ENCODE measurements around the gene TM9SF3. TPM values are rescaled to one million over a fixed set of nuclear protein-coding genes. Genes with fewer than 3 reads are reported as not detected.
A peak's percentile ranks its signal among the peaks of the same experiment; 100 is the strongest.

Gene TM9SF3
- total RNA-seq, 2 experiments from 2014 or later, result 82.8 to 85.4 TPM

DNA sequence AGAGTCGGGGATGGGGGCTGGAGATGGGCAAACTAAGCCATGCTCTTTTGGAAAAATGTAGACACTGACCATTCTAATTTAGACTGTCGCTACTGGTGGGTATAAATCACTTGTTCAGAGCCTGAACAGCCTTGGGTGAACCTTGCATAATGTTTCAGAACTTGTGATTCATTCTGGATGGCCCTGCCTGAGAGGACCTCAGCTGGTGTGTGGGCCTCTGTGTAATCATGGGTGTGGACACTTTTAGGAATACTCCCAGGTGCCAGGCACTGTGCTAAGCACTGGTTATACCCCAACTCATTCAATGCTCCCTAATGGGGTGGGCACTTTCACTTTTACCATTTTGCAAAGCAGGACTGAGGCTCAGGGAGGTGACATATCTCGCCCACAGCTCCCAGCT is 26.8 kb upstream of the TM9SF3 start:
- DNase-seq, result no peak
- Mint-ChIP-seq H3K36me3 (ENCODE audit: low read depth) (no peaks in the 10 kb centered on the region), H3K27ac (no peak overlapping the region), H3K4me1 (peaks cover 9% of the 10 kb centered on the region), H3K4me3 (no peak overlapping the region), H3K9me3 (no peaks in the 10 kb centered on the region), H3K27me3 (no peaks in the 10 kb centered on the region)
- CTCF ChIA-PET, result no interaction called here
- POLR2A ChIA-PET, result no interaction called here

GRCh38 chr10:96612055-96612830 is 25.4 kb upstream of the TM9SF3 start:
- ChIA-PET POLR2A (no interaction called here), CTCF (no interaction called here)
- no peaks in the 10 kb centered on the region for H3K36me3 Mint-ChIP-seq (ENCODE audit: low read depth)
- DNase-seq, result no peak
- no peaks in the 10 kb centered on the region for H3K9me3 Mint-ChIP-seq
- peaks cover 9% of the 10 kb centered on the region for H3K4me1 Mint-ChIP-seq
- H3K27ac Mint-ChIP-seq, result no peak overlapping the region
- no peak overlapping the region for H3K4me3 Mint-ChIP-seq
- H3K27me3 Mint-ChIP-seq, result peaks cover 2% of the 10 kb centered on the region

DNA sequence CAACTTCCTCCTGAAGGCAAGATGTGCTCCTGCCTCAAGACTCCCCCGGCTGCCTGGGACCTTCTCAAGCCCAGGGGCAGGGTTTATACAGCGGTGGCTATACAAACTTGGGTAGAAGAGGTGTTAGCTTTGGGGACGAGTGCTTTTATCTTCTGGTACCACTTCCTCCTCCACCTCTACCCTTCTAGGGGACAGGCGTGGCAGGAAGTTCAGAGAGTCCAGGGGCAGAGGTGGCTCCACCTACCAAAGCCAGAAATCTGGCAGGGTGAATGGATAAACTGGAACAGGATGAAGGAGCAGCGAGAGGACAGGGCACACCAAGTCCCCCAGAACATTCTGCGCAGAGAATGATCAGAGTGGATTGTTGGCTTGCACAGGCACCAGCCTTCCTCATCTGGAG is 24.0 kb upstream of the TM9SF3 start:
- Mint-ChIP-seq H3K4me3 (no peak overlapping the region), H3K9me3 (no peaks in the 10 kb centered on the region), H3K27me3 (peaks cover 2% of the 10 kb centered on the region), H3K27ac (no peak overlapping the region), H3K36me3 (ENCODE audit: low read depth) (no peaks in the 10 kb centered on the region), H3K4me1 (peaks cover 9% of the 10 kb centered on the region)
- DNase-seq, result peak; percentile 23
- POLR2A ChIA-PET, result no interaction called here
- CTCF ChIA-PET, result no interaction called here

GRCh38 chr10:96609510-96609909 is 22.7 kb upstream of the TM9SF3 start:
- Mint-ChIP-seq H3K9me3 (no peaks in the 10 kb centered on the region), H3K27ac (no peak overlapping the region), H3K4me1 (peaks cover 9% of the 10 kb centered on the region), H3K27me3 (peaks cover 2% of the 10 kb centered on the region), H3K36me3 (ENCODE audit: low read depth) (no peaks in the 10 kb centered on the region), H3K4me3 (no peak overlapping the region)
- ChIA-PET POLR2A (no interaction called here), CTCF (interaction anchor here (1.1 kb wide), 1 partner anchor 23 kb away, joined by 3 read pairs; no protein-coding TSS in a partner anchor)
- no peak for DNase-seq

DNA sequence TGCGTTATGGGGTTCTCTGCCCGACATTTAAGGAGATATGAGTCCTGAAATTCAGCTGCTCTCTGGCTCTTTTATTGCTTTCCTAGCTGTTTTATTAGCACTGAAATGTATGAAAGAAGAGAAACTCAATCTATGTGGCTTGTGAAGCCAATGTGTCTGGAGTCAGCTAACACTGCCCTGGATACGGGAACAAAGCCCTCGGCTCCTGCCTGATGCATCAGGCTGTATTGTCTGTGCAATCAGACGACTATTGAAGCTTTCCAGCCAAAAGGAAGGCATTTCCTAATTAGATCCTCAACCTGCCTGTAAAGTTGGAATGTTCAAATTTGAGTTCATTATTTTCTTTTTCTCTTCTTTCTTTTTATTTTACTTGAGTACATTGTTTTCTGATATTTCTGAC is 22.0 kb upstream of the TM9SF3 start:
- Mint-ChIP-seq H3K4me1 (peaks cover 9% of the 10 kb centered on the region), H3K36me3 (ENCODE audit: low read depth) (no peaks in the 10 kb centered on the region), H3K9me3 (no peaks in the 10 kb centered on the region), H3K27ac (no peak overlapping the region), H3K27me3 (peaks cover 2% of the 10 kb centered on the region), H3K4me3 (no peak overlapping the region)
- CTCF ChIA-PET, result interaction anchor here (1.2 kb wide), 1 partner anchor 34 kb away, joined by 3 read pairs; no protein-coding TSS in a partner anchor
- DNase-seq, result no peak
- POLR2A ChIA-PET, result no interaction called here

DNA sequence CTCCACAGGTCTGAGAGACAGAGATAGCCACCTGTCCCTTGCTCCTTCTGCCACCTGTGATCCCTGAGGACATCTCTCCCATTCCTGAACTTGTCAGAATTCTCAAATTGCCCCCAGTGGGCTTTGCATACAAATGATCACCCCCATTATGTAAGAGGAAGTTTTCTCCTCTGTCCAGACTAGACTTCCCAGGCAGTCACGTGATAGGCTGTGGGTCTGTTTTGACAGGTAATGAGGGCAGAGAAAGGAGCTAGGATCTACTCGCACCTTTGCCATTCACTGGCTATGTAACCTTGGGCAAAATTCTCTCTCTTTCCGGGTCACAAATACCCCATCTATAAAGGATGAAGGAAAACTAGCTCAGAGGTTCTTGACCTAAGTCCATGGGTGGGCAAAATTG is 21.4 kb upstream of the TM9SF3 start:
- Mint-ChIP-seq H3K27ac (no peak overlapping the region), H3K9me3 (no peaks in the 10 kb centered on the region), H3K4me3 (no peak overlapping the region), H3K27me3 (peaks cover 2% of the 10 kb centered on the region), H3K4me1 (peaks cover 9% of the 10 kb centered on the region), H3K36me3 (ENCODE audit: low read depth) (no peaks in the 10 kb centered on the region)
- CTCF ChIA-PET, result interaction anchor here (1.2 kb wide), 1 partner anchor 35 kb away, joined by 3 read pairs; no protein-coding TSS in a partner anchor
- DNase-seq, result no peak
- POLR2A ChIA-PET, result no interaction called here

- CTCF ChIA-PET, result no interaction called here
- no peak for DNase-seq
- H3K4me3 Mint-ChIP-seq, result no peak overlapping the region
Observed at GRCh38 chr10:96606946-96607345, 20.1 kb upstream of the TM9SF3 start.

GRCh38 chr10:96606216-96606615 is 19.4 kb upstream of the TM9SF3 start:
- Mint-ChIP-seq H3K9me3 (no peaks in the 10 kb centered on the region), H3K4me1 (peaks cover 9% of the 10 kb centered on the region), H3K27me3 (peaks cover 2% of the 10 kb centered on the region), H3K27ac (no peak overlapping the region), H3K36me3 (ENCODE audit: low read depth) (no peaks in the 10 kb centered on the region), H3K4me3 (no peak overlapping the region)
- ChIA-PET POLR2A (no interaction called here), CTCF (no interaction called here)
- DNase-seq, result no peak

More at GRCh38 chr10:96606946-96607345, 20.1 kb upstream of the TM9SF3 start:
- H3K27ac Mint-ChIP-seq, result no peak overlapping the region
- no peaks in the 10 kb centered on the region for H3K36me3 Mint-ChIP-seq (ENCODE audit: low read depth)
- POLR2A ChIA-PET, result no interaction called here
- no peaks in the 10 kb centered on the region for H3K9me3 Mint-ChIP-seq
- H3K4me1 Mint-ChIP-seq, result peaks cover 9% of the 10 kb centered on the region
- peaks cover 2% of the 10 kb centered on the region for H3K27me3 Mint-ChIP-seq

GRCh38 chr10:96600337-96600736 is 13.5 kb upstream of the TM9SF3 start:
- Mint-ChIP-seq H3K9me3 (peaks cover 2% of the 10 kb centered on the region), H3K27me3 (peaks cover under 1% of the 10 kb centered on the region), H3K36me3 (ENCODE audit: low read depth) (no peaks in the 10 kb centered on the region), H3K27ac (no peak overlapping the region), H3K4me3 (no peak overlapping the region), H3K4me1 (no peaks in the 10 kb centered on the region)
- no peak for DNase-seq
- ChIA-PET POLR2A (no interaction called here), CTCF (no interaction called here)

- Mint-ChIP-seq H3K4me1 (no peaks in the 10 kb centered on the region), H3K9me3 (peaks cover 3% of the 10 kb centered on the region), H3K36me3 (ENCODE audit: low read depth) (no peaks in the 10 kb centered on the region), H3K27ac (no peak overlapping the region), H3K4me3 (no peak overlapping the region), H3K27me3 (peaks cover 2% of the 10 kb centered on the region)
- DNase-seq, result no peak
- CTCF ChIA-PET, result no interaction called here
- POLR2A ChIA-PET, result no interaction called here
Observed at GRCh38 chr10:96598846-96599245, 12.0 kb upstream of the TM9SF3 start.

DNA sequence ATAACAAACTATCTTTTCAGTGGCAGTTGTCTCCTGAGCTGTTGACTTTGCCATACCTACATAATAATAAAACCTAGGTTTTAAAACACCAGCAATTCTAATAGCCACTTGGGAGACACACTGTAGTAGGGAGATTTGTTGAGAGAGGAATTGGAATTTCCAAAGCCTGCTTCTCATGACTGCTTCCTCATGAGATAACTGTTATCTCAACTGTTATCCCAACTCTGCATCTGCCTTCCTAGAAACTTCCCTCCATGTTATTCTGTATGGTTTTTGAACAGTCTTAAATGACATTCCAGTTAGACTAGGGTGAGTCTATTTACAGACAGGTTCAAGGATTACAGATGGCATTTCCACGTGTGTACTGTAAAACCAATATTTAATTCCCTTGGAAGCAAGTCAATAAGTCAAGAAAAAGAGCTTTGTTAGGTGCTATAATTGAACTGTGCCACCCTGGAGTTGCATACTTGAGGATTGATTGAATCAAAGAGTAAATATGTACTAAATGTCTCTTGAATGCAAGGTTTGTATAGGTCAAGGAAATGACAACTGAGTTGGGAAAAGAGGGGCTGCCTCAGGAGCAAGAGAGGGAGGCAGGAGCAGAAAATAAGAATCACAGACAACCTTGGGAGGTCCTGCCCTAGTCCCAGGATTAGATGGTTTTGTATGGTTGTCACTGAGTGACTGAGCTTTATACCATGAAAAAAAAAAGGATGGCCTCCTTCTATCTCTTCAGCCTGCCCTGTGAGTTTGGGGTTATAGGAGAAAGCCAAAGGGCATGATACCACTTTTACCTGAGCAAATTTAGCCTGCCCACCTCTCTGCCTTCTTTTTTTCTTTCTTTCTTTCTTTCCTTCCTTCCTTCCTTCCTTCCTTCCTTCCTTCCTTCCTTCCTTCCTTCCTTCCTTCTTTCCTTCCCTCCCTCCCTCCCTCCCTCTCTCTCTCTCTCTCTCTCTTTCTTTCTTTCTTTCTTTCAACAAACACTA is 9.9 kb upstream of the TM9SF3 start:
- DNase-seq, result no peak
- Mint-ChIP-seq H3K4me1 (peaks cover 4% of the 10 kb centered on the region), H3K36me3 (ENCODE audit: low read depth) (no peaks in the 10 kb centered on the region), H3K27me3 (peaks cover 2% of the 10 kb centered on the region), H3K4me3 (no peak overlapping the region), H3K9me3 (peaks cover 3% of the 10 kb centered on the region), H3K27ac (no peak overlapping the region)
- ChIA-PET POLR2A (no interaction called here), CTCF (interaction anchor here (0.6 kb wide), 1 partner anchor 367 kb away, joined by 3 read pairs; no protein-coding TSS in a partner anchor)

DNA sequence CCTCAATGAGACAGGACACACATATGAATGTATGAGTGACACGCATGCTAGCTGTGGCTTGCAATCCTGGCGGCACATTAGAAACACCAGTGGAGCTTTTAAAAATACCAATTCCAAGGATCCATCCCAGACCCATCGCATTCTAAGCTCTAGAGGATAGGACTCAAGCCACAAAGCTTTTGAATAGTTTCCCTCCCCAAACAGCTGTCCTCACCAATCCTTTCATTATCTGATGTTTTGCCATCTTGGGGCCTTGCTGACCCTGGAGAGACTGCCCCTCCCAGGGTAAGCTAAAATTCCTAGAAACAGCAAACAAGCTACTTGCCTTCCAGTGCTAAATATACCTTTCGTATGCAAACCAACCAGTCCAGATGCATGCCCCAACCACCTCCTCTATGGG is 8.9 kb upstream of the TM9SF3 start:
- Mint-ChIP-seq H3K4me3 (no peak overlapping the region), H3K36me3 (ENCODE audit: low read depth) (no peaks in the 10 kb centered on the region), H3K4me1 (peaks cover 9% of the 10 kb centered on the region), H3K27me3 (peaks cover 2% of the 10 kb centered on the region), H3K27ac (no peak overlapping the region), H3K9me3 (peaks cover 3% of the 10 kb centered on the region)
- ChIA-PET CTCF (no interaction called here), POLR2A (no interaction called here)
- DNase-seq, result no peak

- peaks cover 4% of the 10 kb centered on the region for H3K27me3 Mint-ChIP-seq
- DNase-seq, result no peak
- no peaks in the 10 kb centered on the region for H3K36me3 Mint-ChIP-seq (ENCODE audit: low read depth)
- ChIA-PET POLR2A (no interaction called here), CTCF (no interaction called here)
- H3K9me3 Mint-ChIP-seq, result peaks cover 3% of the 10 kb centered on the region
- peaks cover 14% of the 10 kb centered on the region for H3K4me1 Mint-ChIP-seq
- H3K27ac Mint-ChIP-seq, result no peak overlapping the region
- H3K4me3 Mint-ChIP-seq, result no peak overlapping the region
Observed at GRCh38 chr10:96591946-96592345, 5.1 kb upstream of the TM9SF3 start.
